Rectal smooth muscle tissue (tissue), 1 donor: Measurements from ENCODE around the gene TCEAL4.

Experiments
- H3K27ac ChIP-seq: one replicate; pipeline ENCODE4 v1.7.0; 2013; ENCODE audit warnings: low read depth, low read length, inconsistent platforms
- H3K27me3 ChIP-seq: one replicate; pipeline ENCODE4 v1.7.0; 2013; ENCODE audit warnings: low read length; ENCODE audit not compliant: control insufficient read depth, insufficient read depth
- H3K36me3 ChIP-seq: one replicate; pipeline ENCODE4 v1.7.0; 2013; ENCODE audit warnings: low read length; ENCODE audit not compliant: control insufficient read depth, insufficient read depth
- H3K4me1 ChIP-seq: one replicate; pipeline ENCODE4 v1.7.0; 2013; ENCODE audit warnings: low read length; ENCODE audit not compliant: control insufficient read depth, insufficient read depth
- H3K4me3 ChIP-seq: one replicate; pipeline ENCODE4 v1.7.0; 2013; ENCODE audit warnings: low read length
- H3K9ac ChIP-seq: one replicate; pipeline ENCODE4 v1.7.0; 2013; ENCODE audit warnings: low read length

TCEAL4 gene

DNA sequence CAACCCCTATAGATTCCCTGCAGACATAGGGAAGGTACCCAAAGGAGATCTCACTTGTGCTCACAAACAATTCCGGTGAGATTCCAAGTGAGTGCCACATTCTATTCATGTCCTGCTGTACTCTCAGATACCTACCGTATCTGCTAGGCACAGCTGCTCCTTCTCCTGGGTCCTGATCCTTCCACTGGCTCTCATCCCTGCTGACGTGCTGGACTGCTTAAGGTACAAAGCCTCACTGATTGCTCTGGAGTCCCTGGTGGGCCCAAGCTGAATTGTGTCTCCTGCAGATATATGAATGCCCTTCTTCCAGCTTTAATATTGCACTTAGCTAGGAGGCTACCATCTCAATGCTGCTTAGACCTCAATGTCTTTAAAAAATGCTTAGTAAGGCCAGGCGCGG lies 45.8 kb downstream of the TCEAL4 start:
- H3K36me3 ChIP-seq = no peaks in the 10 kb centered on the region
- peaks cover 4% of the 10 kb centered on the region for H3K27me3 ChIP-seq
- H3K27ac ChIP-seq = peak overlapping the region; percentile 57
- H3K9ac ChIP-seq = no peak overlapping the region
- peaks cover 4% of the 10 kb centered on the region for H3K4me1 ChIP-seq
- H3K4me3 ChIP-seq = no peak overlapping the region

DNA sequence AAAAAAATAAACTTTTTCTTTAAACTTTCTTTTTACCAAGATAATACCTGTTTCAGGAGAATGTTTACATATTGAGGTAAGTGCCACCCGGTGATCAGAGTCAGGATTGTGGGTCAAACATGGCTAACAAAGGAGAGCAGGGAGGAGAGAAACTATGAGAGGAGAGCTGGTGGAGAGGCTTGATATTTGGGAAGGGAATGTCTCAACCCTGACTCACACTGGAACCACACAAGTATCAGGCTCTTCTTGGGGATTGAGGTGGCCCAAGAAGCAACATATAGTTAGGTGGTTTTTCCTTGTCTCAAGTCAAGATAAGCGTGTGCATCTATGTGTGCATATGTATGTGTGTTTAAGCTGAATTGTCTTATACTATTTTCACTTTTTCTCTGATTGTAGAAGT lies 50.1 kb downstream of the TCEAL4 start:
- Histone ChIP-seq H3K27me3 (no peaks in the 10 kb centered on the region), H3K27ac (no peak overlapping the region), H3K9ac (no peak overlapping the region), H3K36me3 (no peaks in the 10 kb centered on the region), H3K4me3 (no peak overlapping the region), H3K4me1 (peaks cover under 1% of the 10 kb centered on the region)
